Liver (tissue), 9 donors: ENCODE results near the gene B4GALNT2. TPM values are rescaled to one million over a fixed set of nuclear protein-coding genes. Genes with fewer than 3 reads are reported as not detected.

Experiments
- DNase-seq: peaks from one replicate; pipeline ENCODE4 v3.0.0-alpha.2; 2017; ENCODE audit warnings: low spot score
- H3K27ac ChIP-seq, 2 donors: one replicate each; pipeline ENCODE4 v1.7.0; 2013; ENCODE audit warnings: inconsistent platforms in 2 of 2, low read length in 2 of 2, control low read depth in 1 of 2, low read depth in 1 of 2, mild to moderate bottlenecking in 1 of 2
- H3K27me3 ChIP-seq, 4 donors: one replicate each; pipeline versions ENCODE4 v1.6.1 to v1.7.0; 2013; ENCODE audit warnings: low read length in 3 of 4, inconsistent platforms in 1 of 4, mild to moderate bottlenecking in 1 of 4, moderate library complexity in 1 of 4; ENCODE audit not compliant: control insufficient read depth in 4 of 4, insufficient read depth in 4 of 4
- H3K36me3 ChIP-seq, 4 donors: one replicate each; pipeline versions ENCODE4 v1.6.1 to v1.7.0; 2013; ENCODE audit warnings: low read length in 3 of 4, mild to moderate bottlenecking in 3 of 4, low read depth in 1 of 4, moderate library complexity in 1 of 4; ENCODE audit not compliant: control insufficient read depth in 4 of 4, insufficient read depth in 3 of 4
- H3K4me1 ChIP-seq, 4 donors: one replicate each; pipeline versions ENCODE4 v1.6.1 to v1.7.0; 2013; ENCODE audit warnings: low read length in 3 of 4, mild to moderate bottlenecking in 3 of 4, moderate library complexity in 1 of 4; ENCODE audit not compliant: control insufficient read depth in 4 of 4, insufficient read depth in 4 of 4
- H3K4me3 ChIP-seq, 3 donors: one replicate each; pipeline versions ENCODE4 v1.6.1 to v1.7.0; 2013; ENCODE audit warnings: low read length in 3 of 3, control low read depth in 1 of 3, low read depth in 1 of 3, mild to moderate bottlenecking in 1 of 3
- H3K9ac ChIP-seq, 2 donors: one replicate each; pipeline ENCODE4 v1.7.0; 2013; ENCODE audit warnings: low read length in 2 of 2, mild to moderate bottlenecking in 2 of 2, moderate library complexity in 2 of 2, control low read depth in 1 of 2, low read depth in 1 of 2
- H3K9me3 ChIP-seq, 4 donors: one replicate each; pipeline versions ENCODE4 v1.6.1 to v1.7.0; 2013; ENCODE audit warnings: low read length in 3 of 4; ENCODE audit not compliant: control insufficient read depth in 4 of 4
- EGR1 ChIP-seq, 2 donors: IDR thresholded peaks; 2 replicates each; pipeline ENCODE4 v1.6.1; 2016 to 2018; ENCODE audit warnings: antibody characterized with exemption in 2 of 2, low read depth in 2 of 2
- FOXA1 ChIP-seq: IDR thresholded peaks from 2 replicates; pipeline ENCODE4 v1.6.1; 2016; ENCODE audit warnings: antibody characterized with exemption
- GABPA ChIP-seq, 2 donors: IDR thresholded peaks in 1 of 2; conservative IDR thresholded peaks in 1 of 2; 2 replicates each; pipeline ENCODE4 v1.6.1; 2016; ENCODE audit warnings: antibody characterized with exemption in 2 of 2, mild to moderate bottlenecking in 1 of 2, moderate library complexity in 1 of 2
- HNF4A ChIP-seq, 2 donors: conservative IDR thresholded peaks; 2 replicates each; pipeline ENCODE4 v1.6.1; 2016; ENCODE audit warnings: antibody characterized with exemption in 2 of 2, mild to moderate bottlenecking in 2 of 2
- HNF4G ChIP-seq: IDR thresholded peaks from 2 replicates; pipeline ENCODE4 v1.6.1; 2016; ENCODE audit warnings: antibody characterized with exemption
- JUND ChIP-seq, 2 donors: IDR thresholded peaks; 2 replicates each; pipeline ENCODE4 v1.6.1; 2016; ENCODE audit warnings: antibody characterized with exemption in 2 of 2
- NR2F2 ChIP-seq: IDR thresholded peaks from 2 replicates; pipeline ENCODE4 v1.6.1; 2016; ENCODE audit warnings: antibody characterized with exemption
- RAD21 ChIP-seq, 2 donors: IDR thresholded peaks; 2 replicates each; pipeline ENCODE4 v1.6.1; 2016; ENCODE audit warnings: antibody characterized with exemption in 2 of 2, mild to moderate bottlenecking in 2 of 2
- RXRA ChIP-seq, 2 donors: IDR thresholded peaks; 2 replicates each; pipeline ENCODE4 v1.6.1; 2017 to 2018; ENCODE audit warnings: antibody characterized with exemption in 2 of 2, mild to moderate bottlenecking in 1 of 2
- TAF1 ChIP-seq: conservative IDR thresholded peaks from 2 replicates; pipeline ENCODE4 v1.6.1; 2016; ENCODE audit warnings: antibody characterized with exemption, mild to moderate bottlenecking
- ZBTB33 ChIP-seq: IDR thresholded peaks from 2 replicates; pipeline ENCODE4 v1.6.1; 2016; ENCODE audit warnings: antibody characterized with exemption
- WGBS: extraction: QIAGEN DNeasy Blood & Tissue Kit; methylation state at CpG from one replicate; pipeline ENCODE4 v1.1.7; 2013; 5-methylcytosine and 5-hydroxymethylcytosine counted together
- polyA plus RNA-seq, 2 donors: library from polyadenylated mRNA; stranded (reverse) in 1 of 2; unstranded in 1 of 2; fragments of 200-250 nt in 1 of 2; fragments of >200 nt in 1 of 2; fragmentation: Nextera tagmentation in 1 of 2; extraction: Ambion mirVana in 1 of 2; gene quantifications; one replicate each; pipeline versions ENCODE4 v1.2.1 to v1.2.3, GENCODE V29; 2013 to 2015
- total RNA-seq, 2 donors: library from RNA; depleted of rRNA; stranded (reverse); fragments of >200 nt; gene quantifications; one replicate each; pipeline ENCODE4 v1.2.3, GENCODE V29; 2014
- TF ChIP-seq, protein P1 (sequence below): fragments of 150-350 bp; IDR thresholded peaks from 2 replicates; pipeline ENCODE4 v1.5.1; 2017; ENCODE audit warnings: improper control_type of control experiment, low read depth, low read length; ENCODE audit not compliant: missing input control
- TF ChIP-seq, protein P2 (sequence below): IDR thresholded peaks from 2 replicates; pipeline ENCODE4 v1.6.1; 2016; ENCODE audit warnings: antibody characterized with exemption
- donor health status: healthy.
- donor health status: healthy.
- donor health status: healthy.
- donor health status: healthy.
- donor health status: healthy.

The B4GALNT2 gene
- total and polyA plus RNA-seq, 4 donors, result not detected

DNA sequence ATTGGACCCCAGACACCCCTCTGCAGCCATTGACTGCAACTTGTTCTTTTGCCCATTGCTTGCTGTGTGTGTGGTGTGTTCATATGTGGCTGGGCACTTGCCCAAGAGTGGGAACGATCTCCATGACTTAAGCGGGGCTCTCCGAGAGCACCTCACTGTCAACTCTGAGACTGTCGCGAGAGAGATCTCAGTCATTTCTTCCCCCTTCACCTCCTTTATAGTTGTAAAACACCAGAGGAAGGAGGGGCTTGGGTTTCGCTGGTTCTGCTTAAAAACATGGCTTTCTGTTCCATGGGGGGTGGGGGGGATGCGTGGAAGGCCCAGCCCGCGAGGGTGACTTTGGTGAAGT lies 90.6 kb downstream of the B4GALNT2 start:
- Histone ChIP-seq H3K36me3 (no peaks in the 10 kb centered on the region), H3K9ac (no peak overlapping the region), H3K27me3 (no peaks in the 10 kb centered on the region), H3K4me1 (peaks cover 0 to 15% (median 7%) of the 10 kb centered on the region in 4 donors), H3K27ac (no peak overlapping the region), H3K4me3 (no peak overlapping the region), H3K9me3 (no peaks in the 10 kb centered on the region)
- WGBS, result 19% methylated on average over 9 of the region's 9 CpGs
- no peak for DNase-seq
- TF ChIP-seq EGR1 (IDR thresholded peaks at IDR 0.05; ENCODE audit: low read depth in 2 of 2), result no peak
- no peak for TF ChIP-seq HNF4A (conservative IDR thresholded peaks at IDR 0.05)
- TF ChIP-seq JUND (IDR thresholded peaks at IDR 0.05), result no peak
- no peak for TF ChIP-seq GABPA (IDR thresholded peaks at IDR 0.05 in 1 of 2, conservative IDR thresholded peaks at IDR 0.05 in 1 of 2)
- no peak for TF ChIP-seq FOXA1
- TF ChIP-seq RAD21 (IDR thresholded peaks at IDR 0.05), result no peak

DNA sequence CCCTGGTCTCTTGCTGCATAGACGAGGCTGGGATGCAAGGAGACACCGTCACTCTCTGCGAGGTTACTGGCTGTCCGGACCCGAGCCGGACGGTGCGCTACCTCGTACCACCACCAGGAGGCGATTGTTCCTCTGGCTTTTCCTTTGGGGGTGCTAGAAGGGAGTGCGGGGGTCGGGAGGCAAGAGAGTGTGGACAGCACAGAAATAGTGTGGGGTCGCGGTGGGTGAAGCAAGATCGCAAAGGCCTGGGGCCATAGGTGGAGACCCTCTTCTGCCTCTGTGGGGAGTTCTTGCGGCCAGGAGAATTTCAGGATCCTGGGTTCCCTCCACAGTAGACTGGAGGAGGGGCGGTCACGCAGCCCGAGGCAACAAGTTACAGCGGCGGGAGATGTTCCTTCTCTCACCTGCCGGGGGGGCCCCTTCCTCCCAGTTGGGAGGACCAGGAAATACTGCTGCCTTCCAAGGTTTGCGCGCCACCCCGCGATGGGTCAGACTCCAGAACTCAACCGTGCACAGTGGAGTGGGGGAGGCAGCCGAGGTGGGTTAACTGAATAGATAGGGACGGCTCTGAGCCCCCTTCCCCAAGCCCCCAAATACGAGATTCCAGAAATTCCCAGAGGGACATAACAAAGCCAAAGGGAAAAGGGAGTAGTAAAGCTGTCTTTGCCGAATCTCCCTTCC lies 91.1 kb downstream of the B4GALNT2 start:
- Histone ChIP-seq H3K36me3 (no peaks in the 10 kb centered on the region), H3K4me1 (peaks cover 0 to 15% (median 7%) of the 10 kb centered on the region in 4 donors), H3K4me3 (no peak overlapping the region), H3K27me3 (no peaks in the 10 kb centered on the region), H3K9me3 (no peaks in the 10 kb centered on the region), H3K27ac (no peak overlapping the region), H3K9ac (no peak overlapping the region)
- TF ChIP-seq NR2F2 (no peak), TAF1 (no peak), FOXA1 (no peak), HNF4G (no peak), ZBTB33 (no peak), HNF4A (conservative IDR thresholded peaks at IDR 0.05) (no peak), JUND (IDR thresholded peaks at IDR 0.05) (no peak), RAD21 (IDR thresholded peaks at IDR 0.05) (peak in 1 of 2 donors; percentile 65), RXRA (IDR thresholded peaks at IDR 0.05) (no peak)
- TF ChIP-seq, protein P1, sequence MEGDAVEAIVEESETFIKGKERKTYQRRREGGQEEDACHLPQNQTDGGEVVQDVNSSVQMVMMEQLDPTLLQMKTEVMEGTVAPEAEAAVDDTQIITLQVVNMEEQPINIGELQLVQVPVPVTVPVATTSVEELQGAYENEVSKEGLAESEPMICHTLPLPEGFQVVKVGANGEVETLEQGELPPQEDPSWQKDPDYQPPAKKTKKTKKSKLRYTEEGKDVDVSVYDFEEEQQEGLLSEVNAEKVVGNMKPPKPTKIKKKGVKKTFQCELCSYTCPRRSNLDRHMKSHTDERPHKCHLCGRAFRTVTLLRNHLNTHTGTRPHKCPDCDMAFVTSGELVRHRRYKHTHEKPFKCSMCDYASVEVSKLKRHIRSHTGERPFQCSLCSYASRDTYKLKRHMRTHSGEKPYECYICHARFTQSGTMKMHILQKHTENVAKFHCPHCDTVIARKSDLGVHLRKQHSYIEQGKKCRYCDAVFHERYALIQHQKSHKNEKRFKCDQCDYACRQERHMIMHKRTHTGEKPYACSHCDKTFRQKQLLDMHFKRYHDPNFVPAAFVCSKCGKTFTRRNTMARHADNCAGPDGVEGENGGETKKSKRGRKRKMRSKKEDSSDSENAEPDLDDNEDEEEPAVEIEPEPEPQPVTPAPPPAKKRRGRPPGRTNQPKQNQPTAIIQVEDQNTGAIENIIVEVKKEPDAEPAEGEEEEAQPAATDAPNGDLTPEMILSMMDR, result peak; percentile 66
- TF ChIP-seq, protein P2, sequence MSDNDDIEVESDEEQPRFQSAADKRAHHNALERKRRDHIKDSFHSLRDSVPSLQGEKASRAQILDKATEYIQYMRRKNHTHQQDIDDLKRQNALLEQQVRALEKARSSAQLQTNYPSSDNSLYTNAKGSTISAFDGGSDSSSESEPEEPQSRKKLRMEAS, result no peak
- peak; percentile 87 for DNase-seq
- 6% methylated on average over 31 of the region's 31 CpGs for WGBS
